ENCODE data around the gene FARS2. TPM values are rescaled to one million over a fixed set of nuclear protein-coding genes. Genes with fewer than 3 reads are reported as not detected.

Gene FARS2
- total and polyA plus RNA-seq, 2 of the 13 experiments (the other 11 are each of a cell fraction or from before 2014, with no cell fraction given), result 15.4 to 26.0 TPM

- POLR2A ChIA-PET, result no interaction called here
- Histone ChIP-seq H3K9me3 (ENCODE audit: low read length) (no peaks in the 10 kb centered on the region), H3K4me3 (replicated peaks in 1 of 3; ENCODE audit: insufficient read depth in 1 of 3, low read depth in 2 of 3, low read length in 3 of 3) (no peak overlapping the region), H4K20me1 (ENCODE audit: insufficient read depth, low read length) (no peaks in the 10 kb centered on the region), H3K36me3 (replicated peaks in 1 of 2; ENCODE audit: control insufficient read depth in 1 of 2, insufficient read depth in 2 of 2, low read length in 2 of 2) (no peaks in the 10 kb centered on the region), H3K4me2 (ENCODE audit: low read depth, low read length) (no peak overlapping the region), H3K9ac (ENCODE audit: insufficient read depth, low read depth, low read length) (no peak overlapping the region), H3K27ac (ENCODE audit: extremely low read length, insufficient read depth, low read length) (no peak overlapping the region), H3K27me3 (ENCODE audit: control insufficient read depth in 1 of 2, insufficient read depth in 2 of 2, low read length in 2 of 2) (no peaks in the 10 kb centered on the region), H3K79me2 (ENCODE audit: insufficient read depth, low read length) (no peaks in the 10 kb centered on the region), H2AFZ (ENCODE audit: low read length) (no peak overlapping the region), H3K4me1 (ENCODE audit: insufficient read depth, low read length) (peaks cover 11% of the 10 kb centered on the region)
- intact Hi-C loops (cut with micrococcal nuclease; ENCODE audit: unreplicated experiment), result no loop called here
- WGBS (ENCODE audit: low lambda C conversion rate), result 97% methylated on average over 5 of the region's 5 CpGs
- CTCF ChIA-PET (ENCODE audit: low intra/inter-chr PET ratio, low total read pairs), result no interaction called here
- TF ChIP-seq ZSCAN31 (CRISPR knock-in tag; IDR thresholded peaks at IDR 0.05; ENCODE audit: low read depth) (no peak), STAT5B (CRISPR knock-in tag; IDR thresholded peaks at IDR 0.05) (no peak), RFX5 (IDR thresholded peaks at IDR 0.05; ENCODE audit: low read depth, low read length) (no peak), TFDP1 (CRISPR knock-in tag; IDR thresholded peaks at IDR 0.05; ENCODE audit: borderline replicate concordance) (no peak), MYPOP (CRISPR knock-in tag; IDR thresholded peaks at IDR 0.05) (no peak), DR1 (CRISPR knock-in tag; IDR thresholded peaks at IDR 0.05) (no peak), ZNF724P (CRISPR knock-in tag; IDR thresholded peaks at IDR 0.05; ENCODE audit: borderline replicate concordance) (no peak), ZFP36L1 (CRISPR knock-in tag; IDR thresholded peaks at IDR 0.05) (no peak), KAT2B (IDR thresholded peaks at IDR 0.05; ENCODE audit: borderline replicate concordance, low read depth, low read length) (no peak), NR2C2 (CRISPR knock-in tag; IDR thresholded peaks at IDR 0.05; ENCODE audit: borderline replicate concordance) (no peak)
- no peak for ATAC-seq
- no TSS peak for BruUV-seq (replicated peaks)
- DNase-seq (ENCODE audit: low spot score), result no peak
- in situ Hi-C loops (cut with HindIII; ENCODE audit: extremely low pct_ligation_motif_present, low pct_unique_long_range_greater_than_20kb), result no loop called here
- FAIRE-seq, result no peak
Measured at GRCh38 chr6:5331845-5332442, 70.6 kb downstream of the FARS2 start.

All from HepG2 (cell line).